HEK293T (cell line): ENCODE data around the gene HIBCH.

Source experiments
- ARNT ChIP-seq: fragments of 450-650 bp; IDR thresholded peaks from 2 replicates; pipeline ENCODE4 v1.6.1; 2017; ENCODE audit warnings: mild to moderate bottlenecking
- BHLHE40 ChIP-seq: fragments of 450-650 bp; IDR thresholded peaks from 2 replicates; pipeline ENCODE4 v1.6.1; 2016; ENCODE audit warnings: mild to moderate bottlenecking, moderate library complexity, borderline replicate concordance
- ELF4 ChIP-seq: fragments of 450-650 bp; IDR thresholded peaks from 2 replicates; pipeline ENCODE4 v1.6.1; 2017; ENCODE audit warnings: antibody characterized with exemption
- FOXA1 ChIP-seq: fragments of 450-650 bp; IDR thresholded peaks from 2 replicates; pipeline ENCODE4 v1.6.1; 2016; ENCODE audit warnings: mild to moderate bottlenecking
- FOXM1 ChIP-seq: fragments of 450-650 bp; IDR thresholded peaks from 2 replicates; pipeline ENCODE4 v1.6.1; 2017; ENCODE audit warnings: mild to moderate bottlenecking, borderline replicate concordance
- NFRKB ChIP-seq: fragments of 450-650 bp; IDR thresholded peaks from 2 replicates; pipeline ENCODE4 v1.6.1; 2016; ENCODE audit warnings: mild to moderate bottlenecking, moderate library complexity
- SP1 ChIP-seq: fragments of 450-650 bp; IDR thresholded peaks from 2 replicates; pipeline ENCODE4 v1.6.1; 2017
- SUZ12 ChIP-seq: fragments of 450-650 bp; IDR thresholded peaks from 2 replicates; pipeline ENCODE4 v1.6.1; 2016; ENCODE audit warnings: mild to moderate bottlenecking
- TARDBP ChIP-seq: fragments of 450-650 bp; IDR thresholded peaks from 2 replicates; pipeline ENCODE4 v1.6.1; 2016

- no peak for TF ChIP-seq BHLHE40
- TF ChIP-seq SP1: no peak
- TF ChIP-seq FOXA1: no peak
- TF ChIP-seq SUZ12: no peak
- no peak for TF ChIP-seq TARDBP
- no peak for TF ChIP-seq ELF4
- TF ChIP-seq ARNT: no peak
- no peak for TF ChIP-seq NFRKB
- no peak for TF ChIP-seq FOXM1
Observed at GRCh38 chr2:190213441-190214335, 105.9 kb downstream of the HIBCH start.
